K562 (cell line): ENCODE data around the gene MET. TPM values are rescaled to one million over a fixed set of nuclear protein-coding genes. Genes with fewer than 3 reads are reported as not detected.

Experiments
- ARID1B ChIP-seq: fragments of 450-650 bp; IDR thresholded peaks from 2 replicates; pipeline ENCODE4 v1.6.1; 2016; ENCODE audit warnings: antibody characterized with exemption, mild to moderate bottlenecking, inconsistent platforms
- ARID3A ChIP-seq: IDR thresholded peaks from 2 replicates; pipeline ENCODE4 v1.6.1; 2012; ENCODE audit warnings: low read depth, low read length, improper control_type of control experiment, borderline replicate concordance
- ARNT ChIP-seq, 2 experiments: fragments of 450-650 bp; IDR thresholded peaks; 2 replicates each; pipeline ENCODE4 v1.6.1; 2016; ENCODE audit warnings: mild to moderate bottlenecking in 1 of 2
- BRD9 ChIP-seq: fragments of 450-650 bp; IDR thresholded peaks from 2 replicates; pipeline ENCODE4 v1.6.1; 2018; ENCODE audit warnings: low read depth; ENCODE audit not compliant: partially characterized antibody
- DNMT1 ChIP-seq: fragments of 450-650 bp; IDR thresholded peaks from 2 replicates; pipeline ENCODE4 v1.6.1; 2016; ENCODE audit warnings: antibody characterized with exemption, mild to moderate bottlenecking
- MEIS2 ChIP-seq: fragments of 450-650 bp; IDR thresholded peaks from 2 replicates; pipeline ENCODE4 v1.6.1; 2014; ENCODE audit warnings: mild to moderate bottlenecking; ENCODE audit not compliant: partially characterized antibody
- PKNOX1 ChIP-seq: fragments of 450-650 bp; IDR thresholded peaks from 2 replicates; pipeline ENCODE4 v1.6.1; 2016
- RBM22 ChIP-seq: fragments of 200-400 bp; formaldehyde crosslinking; IDR thresholded peaks from 2 replicates; pipeline ENCODE4 v1.6.1; 2018; ENCODE audit warnings: low read length, low read depth; ENCODE audit not compliant: poor library complexity, severe bottlenecking
- RNF2 ChIP-seq: sonication (generic); IDR thresholded peaks from 2 replicates; pipeline ENCODE4 v1.6.1; 2016
- SP1 ChIP-seq: sonication (generic); formaldehyde crosslinking; IDR thresholded peaks from 2 replicates; pipeline ENCODE4 v1.8.1; 2022; ENCODE audit warnings: mild to moderate bottlenecking, missing genetic modification reagents
- TCF3 ChIP-seq: sonication (generic); formaldehyde crosslinking; IDR thresholded peaks from 2 replicates; pipeline ENCODE4 v1.4.0; 2020; ENCODE audit warnings: mild to moderate bottlenecking, missing genetic modification reagents
- UBTF ChIP-seq, 2 experiments: IDR thresholded peaks; 2 replicates each; pipeline ENCODE4 v1.6.1; 2012; ENCODE audit warnings: improper control_type of control experiment in 2 of 2, low read depth in 2 of 2, low read length in 2 of 2, borderline replicate concordance in 1 of 2
- XRCC5 ChIP-seq: fragments of 200-400 bp; formaldehyde crosslinking; IDR thresholded peaks from 2 replicates; pipeline ENCODE4 v1.6.1; 2017; ENCODE audit warnings: low read depth, mild to moderate bottlenecking, low read length
- ZBTB5 ChIP-seq: fragments of 450-650 bp; IDR thresholded peaks from 2 replicates; pipeline ENCODE4 v1.6.1; 2017; ENCODE audit warnings: antibody characterized with exemption
- ZFP91 ChIP-seq: sonication (generic); formaldehyde crosslinking; IDR thresholded peaks from 2 replicates; pipeline ENCODE4 v1.8.0; 2022; ENCODE audit warnings: mild to moderate bottlenecking, missing genetic modification reagents
- ZNF217 ChIP-seq: sonication (generic); formaldehyde crosslinking; IDR thresholded peaks from 2 replicates; pipeline ENCODE4 v1.8.0; 2022; ENCODE audit warnings: mild to moderate bottlenecking, missing genetic modification reagents
- ZNF263 ChIP-seq: sonication (generic); formaldehyde crosslinking; IDR thresholded peaks from 2 replicates; pipeline ENCODE4 v1.8.0; 2022; ENCODE audit warnings: mild to moderate bottlenecking, missing genetic modification reagents, borderline replicate concordance
- ZNF324 ChIP-seq: fragments of 250-450 bp; sonication (Bioruptor Pico); IDR thresholded peaks from 2 replicates; pipeline ENCODE4 v1.4.0; 2020; ENCODE audit warnings: mild to moderate bottlenecking
- ZNF696 ChIP-seq: fragments of 250-450 bp; sonication (Bioruptor Pico); conservative IDR thresholded peaks from 2 replicates; pipeline ENCODE4 v1.4.0; 2020; ENCODE audit warnings: mild to moderate bottlenecking, moderate library complexity
- polyA plus RNA-seq, 8 experiments: library from polyadenylated mRNA; depleted of rRNA in 4 of 8; stranded (reverse) in 5 of 8; unstranded in 3 of 8; fragments of >200 nt; fragmentation: Nextera tagmentation in 2 of 8; fragmentation: Illumina TruSeq in 1 of 8; extraction: Ambion mirVana in 2 of 8; extraction: Trizol in 1 of 8; gene quantifications; 2 replicates each; pipeline versions ENCODE4 v1.2.1 to v1.2.3, GENCODE V29; 2011 to 2014; ENCODE audit warnings: inconsistent platforms in 1 of 8, missing spikeins in 1 of 8
- total RNA-seq, 7 experiments: library from RNA; depleted of rRNA in 6 of 7; stranded (reverse); fragments of >200 nt in 6 of 7; fragmentation: Illumina TruSeq in 2 of 7; extraction: Trizol in 2 of 7; gene quantifications; 2 replicates each; pipeline versions ENCODE4 v1.2.1 to v1.2.3, GENCODE V29; 2011 to 2021; ENCODE audit warnings: low replicate concordance in 1 of 7

The MET gene
- total and polyA plus RNA-seq, 9 of the 15 experiments (the other 6 are each of a cell fraction or from before 2014, with no cell fraction given) = 0.84 to 2.4 (median 1.1) TPM

- TF ChIP-seq DNMT1 (no peak), ARNT (IDR thresholded peaks at IDR 0.05) (no peak), SP1 (CRISPR knock-in tag) (no peak), ARID3A (no peak), RNF2 (no peak), XRCC5 (no peak), ZBTB5 (no peak), MEIS2 (no peak), ZNF696 (CRISPR knock-in tag) (no peak), ZNF324 (no peak), UBTF (IDR thresholded peaks at IDR 0.05; ENCODE audit: borderline replicate concordance in 1 of 2, low read depth in 2 of 2, low read length in 2 of 2) (0 out of 4 replicates have a peak, but pooled peaks of 1 of the 2 experiments have one; percentile 76), ZNF217 (CRISPR knock-in tag) (no peak), ZNF263 (CRISPR knock-in tag) (no peak), RBM22 (no peak), TCF3 (no peak), ZFP91 (CRISPR knock-in tag) (no peak), BRD9 (no peak), ARID1B (no peak), PKNOX1 (no peak)
Observed at GRCh38 chr7:116671681-116672595, at the start of gene MET (continued).
